IPS-20b (cell line): ENCODE measurements around the gene MVP.
"Not testable (repeated sequence)": the region's sequence is repeated elsewhere in the genome, so short reads cannot be mapped to it uniquely, and the experiment has no call there.

Experiments
- H3K27ac ChIP-seq: one replicate; pipeline ENCODE4 v1.5.1; 2013; ENCODE audit warnings: low read length
- H3K27me3 ChIP-seq: 2 replicates; pipeline ENCODE4 v1.6.1; 2013; ENCODE audit warnings: mild to moderate bottlenecking, low read length, inconsistent platforms; ENCODE audit not compliant: insufficient read depth
- H3K36me3 ChIP-seq: 2 replicates; pipeline ENCODE4 v1.6.1; 2013; ENCODE audit warnings: low read depth, mild to moderate bottlenecking, inconsistent platforms, low read length, moderate library complexity; ENCODE audit not compliant: insufficient read depth
- H3K4me1 ChIP-seq: 2 replicates; pipeline ENCODE4 v1.6.1; 2013; ENCODE audit warnings: mild to moderate bottlenecking, control low read depth, inconsistent platforms, low read length, moderate library complexity; ENCODE audit not compliant: insufficient read depth
- H3K4me3 ChIP-seq: 2 replicates; pipeline ENCODE4 v1.5.1; 2013; ENCODE audit warnings: mild to moderate bottlenecking, low read length, inconsistent platforms
- H3K9ac ChIP-seq: 2 replicates; pipeline ENCODE4 v1.6.1; 2013; ENCODE audit warnings: low read depth, mild to moderate bottlenecking, inconsistent platforms, low read length, moderate library complexity
- H3K9me3 ChIP-seq: 2 replicates; pipeline ENCODE4 v1.6.1; 2013; ENCODE audit warnings: mild to moderate bottlenecking, low read depth, low read length, inconsistent platforms; ENCODE audit not compliant: insufficient read depth

MVP gene

GRCh38 chr16:29857133-29857760 lies 37.0 kb downstream of the MVP start:
- Histone ChIP-seq H3K9ac (no peak overlapping the region), H3K27ac (no peak overlapping the region), H3K9me3 (no peaks in the 10 kb centered on the region), H3K36me3 (peaks cover 27% of the 10 kb centered on the region), H3K4me1 (no peaks in the 10 kb centered on the region), H3K27me3 (no peaks in the 10 kb centered on the region), H3K4me3 (no peak overlapping the region)

- Histone ChIP-seq H3K9ac (no peak overlapping the region), H3K4me1 (no peaks in the 10 kb centered on the region), H3K27me3 (no peaks in the 10 kb centered on the region), H3K9me3 (no peaks in the 10 kb centered on the region), H3K4me3 (no peak overlapping the region), H3K27ac (no peak overlapping the region), H3K36me3 (peaks cover 27% of the 10 kb centered on the region)
Measured at GRCh38 chr16:29858149-29858849, 38.0 kb downstream of the MVP start.

- no peaks in the 10 kb centered on the region for H3K4me1 ChIP-seq
- H3K27me3 ChIP-seq = no peaks in the 10 kb centered on the region
- H3K27ac ChIP-seq = no peak overlapping the region
Measured at GRCh38 chr16:29858974-29859373, 38.7 kb downstream of the MVP start.

GRCh38 chr16:29860218-29860617 lies 40.0 kb downstream of the MVP start:
- no peaks in the 10 kb centered on the region for H3K9me3 ChIP-seq
- no peak overlapping the region for H3K27ac ChIP-seq
- peaks cover 27% of the 10 kb centered on the region for H3K36me3 ChIP-seq
- H3K4me3 ChIP-seq = no peak overlapping the region
- no peaks in the 10 kb centered on the region for H3K27me3 ChIP-seq
- H3K9ac ChIP-seq = no peak overlapping the region
- H3K4me1 ChIP-seq = no peaks in the 10 kb centered on the region

More at GRCh38 chr16:29858974-29859373, 38.7 kb downstream of the MVP start:
- Histone ChIP-seq H3K9ac (no peak overlapping the region), H3K4me3 (no peak overlapping the region), H3K36me3 (peaks cover 27% of the 10 kb centered on the region), H3K9me3 (no peaks in the 10 kb centered on the region)

GRCh38 chr16:29862383-29862883 lies 42.2 kb downstream of the MVP start:
- Histone ChIP-seq H3K4me1 (no peaks in the 10 kb centered on the region), H3K27ac (no peak overlapping the region), H3K9me3 (no peaks in the 10 kb centered on the region), H3K36me3 (peaks cover 27% of the 10 kb centered on the region), H3K9ac (peak overlapping the region; percentile 93; the same call in 1 of the 2 replicates), H3K27me3 (no peaks in the 10 kb centered on the region), H3K4me3 (peak overlapping the region; percentile 89)

GRCh38 chr16:29862884-29863668 lies 42.8 kb downstream of the MVP start, which contains the start of gene CDIPT:
TSS of gene CDIPT (minus strand) at chr16:29863226. CDS start at chr16:29862857, 369 bp downstream.
- no peaks in the 10 kb centered on the region for H3K27me3 ChIP-seq
- peak within 1 kb of the TSS; percentile 99 for H3K27ac ChIP-seq
- peak within 1 kb of the TSS; percentile 89 for H3K4me3 ChIP-seq
- H3K36me3 ChIP-seq = peaks cover 26% of the 10 kb centered on the region
- no peaks in the 10 kb centered on the region for H3K4me1 ChIP-seq
- peak within 1 kb of the TSS; percentile 93 for H3K9ac ChIP-seq
- no peaks in the 10 kb centered on the region for H3K9me3 ChIP-seq

GRCh38 chr16:29863669-29863984 lies 43.4 kb downstream of the MVP start:
- H3K4me3 ChIP-seq = peak overlapping the region; percentile 54; the same call in 1 of the 2 replicates
- peak overlapping the region; percentile 93; the same call in 1 of the 2 replicates for H3K9ac ChIP-seq
- H3K27ac ChIP-seq = no peak overlapping the region

GRCh38 chr16:29864205-29864604 lies 43.9 kb downstream of the MVP start:
- H3K4me1 ChIP-seq = no peaks in the 10 kb centered on the region
- no peak overlapping the region for H3K9ac ChIP-seq
- peaks cover 16% of the 10 kb centered on the region for H3K36me3 ChIP-seq
- H3K4me3 ChIP-seq = no peak overlapping the region
- H3K27me3 ChIP-seq = no peaks in the 10 kb centered on the region
- no peaks in the 10 kb centered on the region for H3K9me3 ChIP-seq
- no peak overlapping the region for H3K27ac ChIP-seq

More at GRCh38 chr16:29863669-29863984, 43.4 kb downstream of the MVP start:
- Histone ChIP-seq H3K36me3 (peaks cover 22% of the 10 kb centered on the region), H3K27me3 (no peaks in the 10 kb centered on the region), H3K4me1 (no peaks in the 10 kb centered on the region), H3K9me3 (no peaks in the 10 kb centered on the region)

- H3K4me3 ChIP-seq = no peak overlapping the region
- H3K9me3 ChIP-seq = no peaks in the 10 kb centered on the region
- no peak overlapping the region for H3K9ac ChIP-seq
- 0 out of 2 replicates have a peak, but pooled peaks cover 5% of the 10 kb centered on the region for H3K36me3 ChIP-seq
- no peaks in the 10 kb centered on the region for H3K4me1 ChIP-seq
- H3K27me3 ChIP-seq = no peaks in the 10 kb centered on the region
- H3K27ac ChIP-seq = no peak overlapping the region
Measured at GRCh38 chr16:29868396-29869009, 48.2 kb downstream of the MVP start.

- H3K4me1 ChIP-seq, H3K27me3 ChIP-seq, H3K4me3 ChIP-seq, H3K36me3 ChIP-seq, H3K27ac ChIP-seq, H3K9ac ChIP-seq, H3K9me3 ChIP-seq: not testable (repeated sequence)
Measured at GRCh38 chr16:29869067-29869466, 48.8 kb downstream of the MVP start.

- no peak overlapping the region for H3K9ac ChIP-seq
- H3K9me3 ChIP-seq = no peaks in the 10 kb centered on the region
- H3K4me1 ChIP-seq = no peaks in the 10 kb centered on the region
- H3K36me3 ChIP-seq = 0 out of 2 replicates have a peak, but pooled peaks cover 5% of the 10 kb centered on the region
- H3K27ac ChIP-seq = no peak overlapping the region
- peaks cover 13% of the 10 kb centered on the region for H3K27me3 ChIP-seq
- H3K4me3 ChIP-seq = no peak overlapping the region
Measured at GRCh38 chr16:29871822-29872546, 51.7 kb downstream of the MVP start.
